NCI-H1092 (cell line): ENCODE data around the gene CDCA4.

ENCODE experiments used
- DNase-seq: peaks from one replicate; lab custom pipeline; 2025; lab: John Stamatoyannopoulos, UW

CDCA4 gene

GRCh38 chr14:104975481-104976197 is 45.2 kb downstream of the CDCA4 start:
- DNase-seq = no peak

- no peak for DNase-seq
These were observed 46.1 kb downstream of the CDCA4 start for GRCh38 chr14:104974665-104975390.

GRCh38 chr14:104974146-104974541 is 46.7 kb downstream of the CDCA4 start:
- no peak for DNase-seq

- DNase-seq = no peak
These were observed 47.3 kb downstream of the CDCA4 start for GRCh38 chr14:104973385-104974145.

- DNase-seq = no peak
These were observed 47.8 kb downstream of the CDCA4 start for GRCh38 chr14:104973135-104973384.

- no peak for DNase-seq
These were observed 48.4 kb downstream of the CDCA4 start for GRCh38 chr14:104972301-104973134.

GRCh38 chr14:104971447-104972240 is 49.2 kb downstream of the CDCA4 start:
- no peak for DNase-seq

GRCh38 chr14:104970231-104971068 is 50.4 kb downstream of the CDCA4 start:
- DNase-seq = no peak

GRCh38 chr14:104969741-104970230 is 51.1 kb downstream of the CDCA4 start:
- DNase-seq = no peak

GRCh38 chr14:104968541-104969401 is 52.1 kb downstream of the CDCA4 start:
- no peak for DNase-seq

- DNase-seq = no peak
These were observed 52.7 kb downstream of the CDCA4 start for GRCh38 chr14:104968153-104968527.

GRCh38 chr14:104967386-104968152 is 53.3 kb downstream of the CDCA4 start:
- no peak for DNase-seq

GRCh38 chr14:104966981-104967385 is 53.9 kb downstream of the CDCA4 start:
- DNase-seq = no peak

- no peak for DNase-seq
These were observed 54.5 kb downstream of the CDCA4 start for GRCh38 chr14:104966261-104966865.

- DNase-seq = no peak
These were observed 55.2 kb downstream of the CDCA4 start for GRCh38 chr14:104965561-104966231.

- DNase-seq = no peak
These were observed 56.3 kb downstream of the CDCA4 start for GRCh38 chr14:104964546-104964945.
